Osteoblast (primary cell): ENCODE results near the gene AGMO. TPM values are rescaled to one million over a fixed set of nuclear protein-coding genes. Genes with fewer than 3 reads are reported as not detected.

Experiments
- DNase-seq: peaks from one replicate; pipeline ENCODE4 v3.0.0; 2011; ENCODE audit warnings: low spot score, mixed read lengths; ENCODE audit not compliant: insufficient read length; ENCODE audit errors: missing footprints
- H2AFZ ChIP-seq: 2 replicates; pipeline ENCODE4 v1.6.0; 2011; ENCODE audit warnings: mild to moderate bottlenecking, low read length
- H3K27ac ChIP-seq: 2 replicates; pipeline ENCODE4 v1.5.1; 2011; ENCODE audit warnings: mild to moderate bottlenecking, low read depth, low read length, moderate library complexity
- H3K27me3 ChIP-seq: 2 replicates; pipeline ENCODE4 v1.6.0; 2012; ENCODE audit warnings: mild to moderate bottlenecking, control low read depth, inconsistent platforms, low read length, moderate library complexity; ENCODE audit not compliant: insufficient read depth
- H3K36me3 ChIP-seq: 2 replicates; pipeline ENCODE4 v1.5.1; 2011; ENCODE audit warnings: mild to moderate bottlenecking, low read length, control low read depth, moderate library complexity; ENCODE audit not compliant: insufficient read depth
- H3K4me1 ChIP-seq: 2 replicates; pipeline ENCODE4 v1.5.1; 2011; ENCODE audit warnings: mild to moderate bottlenecking, low read length, control low read depth, moderate library complexity; ENCODE audit not compliant: insufficient read depth
- H3K4me2 ChIP-seq: 2 replicates; pipeline ENCODE4 v1.6.0; 2011; ENCODE audit warnings: mild to moderate bottlenecking, low read length; ENCODE audit not compliant: insufficient read depth
- H3K4me3 ChIP-seq: fragments of 200-600 bp; sonication (generic); 3 replicates; pipeline ENCODE4 v1.5.1; 2012; ENCODE audit warnings: mild to moderate bottlenecking, low read length, inconsistent platforms; ENCODE audit not compliant: insufficient read depth
- H3K79me2 ChIP-seq: 2 replicates; pipeline ENCODE4 v1.6.0; 2012; ENCODE audit warnings: mild to moderate bottlenecking, low read length, control low read depth, inconsistent platforms; ENCODE audit not compliant: insufficient read depth
- H3K9me3 ChIP-seq: 2 replicates; pipeline ENCODE4 v1.5.1; 2011; ENCODE audit warnings: low read depth, low read length, control low read depth
- H4K20me1 ChIP-seq: 2 replicates; pipeline ENCODE4 v1.6.0; 2012; ENCODE audit warnings: mild to moderate bottlenecking, low read length, control low read depth; ENCODE audit not compliant: insufficient read depth
- total RNA-seq: library from RNA; depleted of rRNA; stranded (reverse); fragments of >200 nt; gene quantifications from 2 replicates; pipeline ENCODE4 v1.2.3, GENCODE V29; 2012
- TF ChIP-seq, protein P1 (sequence below): IDR thresholded peaks from 2 replicates; pipeline ENCODE4 v1.5.1; 2011; ENCODE audit warnings: mild to moderate bottlenecking, low read depth, low read length, moderate library complexity; ENCODE audit errors: extremely low read depth

AGMO gene
- total RNA-seq, 1 donor, result under 0.01 TPM

GRCh38 chr7:15441915-15442314 is 119.9 kb downstream of the AGMO start:
- Histone ChIP-seq H3K4me2 (no peak overlapping the region), H3K4me3 (no peak overlapping the region), H3K27me3 (no peaks in the 10 kb centered on the region), H3K79me2 (no peaks in the 10 kb centered on the region), H3K9me3 (no peaks in the 10 kb centered on the region), H3K27ac (no peak overlapping the region), H3K36me3 (no peaks in the 10 kb centered on the region), H3K4me1 (no peaks in the 10 kb centered on the region), H4K20me1 (no peaks in the 10 kb centered on the region), H2AFZ (no peak overlapping the region)
- no peak for DNase-seq
- TF ChIP-seq, protein P1, sequence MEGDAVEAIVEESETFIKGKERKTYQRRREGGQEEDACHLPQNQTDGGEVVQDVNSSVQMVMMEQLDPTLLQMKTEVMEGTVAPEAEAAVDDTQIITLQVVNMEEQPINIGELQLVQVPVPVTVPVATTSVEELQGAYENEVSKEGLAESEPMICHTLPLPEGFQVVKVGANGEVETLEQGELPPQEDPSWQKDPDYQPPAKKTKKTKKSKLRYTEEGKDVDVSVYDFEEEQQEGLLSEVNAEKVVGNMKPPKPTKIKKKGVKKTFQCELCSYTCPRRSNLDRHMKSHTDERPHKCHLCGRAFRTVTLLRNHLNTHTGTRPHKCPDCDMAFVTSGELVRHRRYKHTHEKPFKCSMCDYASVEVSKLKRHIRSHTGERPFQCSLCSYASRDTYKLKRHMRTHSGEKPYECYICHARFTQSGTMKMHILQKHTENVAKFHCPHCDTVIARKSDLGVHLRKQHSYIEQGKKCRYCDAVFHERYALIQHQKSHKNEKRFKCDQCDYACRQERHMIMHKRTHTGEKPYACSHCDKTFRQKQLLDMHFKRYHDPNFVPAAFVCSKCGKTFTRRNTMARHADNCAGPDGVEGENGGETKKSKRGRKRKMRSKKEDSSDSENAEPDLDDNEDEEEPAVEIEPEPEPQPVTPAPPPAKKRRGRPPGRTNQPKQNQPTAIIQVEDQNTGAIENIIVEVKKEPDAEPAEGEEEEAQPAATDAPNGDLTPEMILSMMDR, result no peak

- Histone ChIP-seq H3K27ac (no peak overlapping the region), H3K36me3 (no peaks in the 10 kb centered on the region)
- TF ChIP-seq, protein P1, result no peak
Measured at GRCh38 chr7:15440482-15440881, 121.3 kb downstream of the AGMO start.

GRCh38 chr7:15439853-15440252 is 122.0 kb downstream of the AGMO start:
- Histone ChIP-seq H3K4me3 (no peak overlapping the region), H3K4me1 (no peaks in the 10 kb centered on the region), H3K9me3 (no peaks in the 10 kb centered on the region), H3K27ac (no peak overlapping the region), H3K79me2 (no peaks in the 10 kb centered on the region), H3K36me3 (no peaks in the 10 kb centered on the region), H3K27me3 (no peaks in the 10 kb centered on the region), H2AFZ (peak overlapping the region; percentile 14), H3K4me2 (no peak overlapping the region), H4K20me1 (no peaks in the 10 kb centered on the region)
- DNase-seq, result no peak
- TF ChIP-seq, protein P1, result no peak

More at GRCh38 chr7:15440482-15440881, 121.3 kb downstream of the AGMO start:
- Histone ChIP-seq H2AFZ (peak overlapping the region; percentile 14), H3K27me3 (no peaks in the 10 kb centered on the region), H3K4me3 (no peak overlapping the region), H3K79me2 (no peaks in the 10 kb centered on the region), H3K9me3 (no peaks in the 10 kb centered on the region), H4K20me1 (no peaks in the 10 kb centered on the region), H3K4me2 (no peak overlapping the region), H3K4me1 (no peaks in the 10 kb centered on the region)
- DNase-seq, result no peak

GRCh38 chr7:15433151-15433550 is 128.7 kb downstream of the AGMO start:
- no peak overlapping the region for H3K4me2 ChIP-seq
- DNase-seq, result no peak
- TF ChIP-seq, protein P1, result no peak
- no peaks in the 10 kb centered on the region for H3K9me3 ChIP-seq
- no peaks in the 10 kb centered on the region for H3K4me1 ChIP-seq
- H4K20me1 ChIP-seq, result no peaks in the 10 kb centered on the region
- H2AFZ ChIP-seq, result no peak overlapping the region
- no peaks in the 10 kb centered on the region for H3K79me2 ChIP-seq
- H3K4me3 ChIP-seq, result no peak overlapping the region
- no peaks in the 10 kb centered on the region for H3K27me3 ChIP-seq
- H3K27ac ChIP-seq, result no peak overlapping the region
- no peaks in the 10 kb centered on the region for H3K36me3 ChIP-seq
